DOHH2 (cell line): ENCODE data around the gene C11orf91.

Source experiments
- H3F3A ChIP-seq: fragments of 200-600 bp; sonication (generic), shearing (Covaris generic); 2 replicates; pipeline ENCODE4 v1.6.0; 2016; ENCODE audit warnings: antibody characterized with exemption, mild to moderate bottlenecking; ENCODE audit not compliant: control insufficient read depth, insufficient read depth
- H3K27ac ChIP-seq: fragments of 200-600 bp; sonication (generic); 2 replicates; pipeline ENCODE4 v1.5.1; 2014; ENCODE audit warnings: low read depth, mild to moderate bottlenecking, low read length, moderate library complexity
- H3K27me3 ChIP-seq: fragments of 200-600 bp; sonication (generic); 2 replicates; pipeline ENCODE4 v1.6.1; 2014; ENCODE audit warnings: mild to moderate bottlenecking, low read length, mixed read lengths; ENCODE audit not compliant: control insufficient read depth
- H3K36me3 ChIP-seq: fragments of 200-600 bp; sonication (generic); 2 replicates; pipeline ENCODE4 v1.6.1; 2014; ENCODE audit warnings: mild to moderate bottlenecking, low read length, moderate library complexity, mixed read lengths; ENCODE audit not compliant: control insufficient read depth
- H3K4me1 ChIP-seq: fragments of 200-600 bp; sonication (generic); 2 replicates; pipeline ENCODE4 v1.6.1; 2014; ENCODE audit warnings: mild to moderate bottlenecking, low read length, mixed read lengths; ENCODE audit not compliant: control insufficient read depth
- H3K4me2 ChIP-seq: fragments of 200-600 bp; sonication (generic); 2 replicates; pipeline ENCODE4 v1.6.0; 2014; ENCODE audit warnings: mild to moderate bottlenecking, low read length, moderate library complexity
- H3K4me3 ChIP-seq: fragments of 200-600 bp; sonication (generic); 2 replicates; pipeline ENCODE4 v1.5.1; 2014; ENCODE audit warnings: mild to moderate bottlenecking, low read length, mixed read lengths
- H3K79me2 ChIP-seq: fragments of 200-600 bp; sonication (generic); 2 replicates; pipeline ENCODE4 v1.6.1; 2014; ENCODE audit warnings: mild to moderate bottlenecking, low read length, mixed read lengths; ENCODE audit not compliant: control insufficient read depth
- H3K9me2 ChIP-seq: fragments of 200-600 bp; sonication (generic); replicated peaks from 2 replicates; pipeline ENCODE4 v1.6.1; 2014; ENCODE audit warnings: mild to moderate bottlenecking, low read length, mixed read lengths; ENCODE audit not compliant: control insufficient read depth
- H3K9me3 ChIP-seq: fragments of 200-600 bp; sonication (generic); 2 replicates; pipeline ENCODE4 v1.6.1; 2014; ENCODE audit warnings: antibody characterized with exemption, low read length, mixed read lengths; ENCODE audit not compliant: control insufficient read depth, insufficient read depth
- H4K20me1 ChIP-seq: fragments of 200-600 bp; sonication (generic); 2 replicates; pipeline ENCODE4 v1.6.0; 2014; ENCODE audit warnings: low read depth, mild to moderate bottlenecking, antibody characterized with exemption, low read length, moderate library complexity; ENCODE audit not compliant: control insufficient read depth, insufficient read depth
- CTCF ChIP-seq: fragments of 200-600 bp; sonication (generic); IDR thresholded peaks from one replicate; pipeline ENCODE4 v1.5.1; 2014; ENCODE audit warnings: antibody characterized with exemption, mild to moderate bottlenecking, low read depth, low read length; ENCODE audit not compliant: poor library complexity, severe bottlenecking
- EZH2phosphoT487 ChIP-seq: fragments of 200-600 bp; sonication (generic); IDR thresholded peaks from 2 replicates; pipeline ENCODE4 v1.6.1; 2017; ENCODE audit warnings: borderline replicate concordance, mild to moderate bottlenecking, antibody characterized with exemption, low read length, moderate library complexity, mixed read lengths

Gene C11orf91

DNA sequence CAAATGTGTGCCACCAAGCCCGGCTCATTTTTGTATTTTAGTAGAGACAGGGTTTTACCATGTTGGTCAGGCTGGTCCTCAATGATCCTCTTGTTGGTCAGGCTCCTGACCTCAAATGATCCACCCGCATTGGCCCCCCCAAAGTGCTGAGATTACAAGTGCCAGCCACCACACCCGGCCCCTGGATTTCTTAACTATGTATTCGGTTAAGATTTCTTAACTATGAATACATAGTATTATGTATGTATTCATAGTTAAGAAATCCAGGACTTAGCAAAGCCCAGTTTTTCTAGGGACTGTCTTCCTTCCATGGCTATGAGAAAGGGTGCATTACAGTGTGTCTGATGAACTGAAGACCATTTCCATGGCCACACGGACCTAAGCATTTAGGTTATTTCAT lies 1.7 kb downstream of the C11orf91 start:
- H4K20me1 ChIP-seq: no peaks in the 10 kb centered on the region
- no peaks in the 10 kb centered on the region for H3F3A ChIP-seq
- no peaks in the 10 kb centered on the region for H3K79me2 ChIP-seq
- no peaks in the 10 kb centered on the region for H3K36me3 ChIP-seq
- no peak overlapping the region for H3K4me2 ChIP-seq
- peaks cover 46% of the 10 kb centered on the region for H3K27me3 ChIP-seq
- no peak overlapping the region for H3K27ac ChIP-seq
- H3K9me3 ChIP-seq: no peaks in the 10 kb centered on the region
- no peak for TF ChIP-seq CTCF
- no peak for TF ChIP-seq EZH2phosphoT487
- no peak overlapping the region for H3K4me3 ChIP-seq
- peaks cover 15% of the 10 kb centered on the region for H3K4me1 ChIP-seq
- no peaks in the 10 kb centered on the region for H3K9me2 ChIP-seq

GRCh38 chr11:33697997-33698396 lies 2.6 kb downstream of the C11orf91 start:
- Histone ChIP-seq H3K36me3 (no peaks in the 10 kb centered on the region), H4K20me1 (no peaks in the 10 kb centered on the region), H3K4me2 (no peak overlapping the region), H3K9me3 (no peaks in the 10 kb centered on the region), H3K27me3 (peaks cover 46% of the 10 kb centered on the region), H3F3A (no peaks in the 10 kb centered on the region), H3K27ac (no peak overlapping the region), H3K4me3 (no peak overlapping the region), H3K4me1 (peaks cover 15% of the 10 kb centered on the region), H3K79me2 (no peaks in the 10 kb centered on the region), H3K9me2 (no peaks in the 10 kb centered on the region)
- TF ChIP-seq CTCF (no peak), EZH2phosphoT487 (no peak)

GRCh38 chr11:33696931-33697638 lies 3.5 kb downstream of the C11orf91 start:
- H3K9me3 ChIP-seq: no peaks in the 10 kb centered on the region
- no peaks in the 10 kb centered on the region for H3F3A ChIP-seq
- no peak for TF ChIP-seq EZH2phosphoT487
- no peak for TF ChIP-seq CTCF
- H3K27me3 ChIP-seq: peaks cover 46% of the 10 kb centered on the region
- no peaks in the 10 kb centered on the region for H4K20me1 ChIP-seq
- no peak overlapping the region for H3K27ac ChIP-seq
- peaks cover 15% of the 10 kb centered on the region for H3K4me1 ChIP-seq
- no peaks in the 10 kb centered on the region for H3K36me3 ChIP-seq
- no peaks in the 10 kb centered on the region for H3K79me2 ChIP-seq
- H3K4me3 ChIP-seq: no peak overlapping the region
- no peak overlapping the region for H3K4me2 ChIP-seq
- H3K9me2 ChIP-seq: no peaks in the 10 kb centered on the region
